Occipital lobe (tissue), 2 donors: ENCODE measurements around the gene ZNF273. TPM values are rescaled to one million over a fixed set of nuclear protein-coding genes. Genes with fewer than 3 reads are reported as not detected.
"Not testable (repeated sequence)": the region's sequence is repeated elsewhere in the genome, so short reads cannot be mapped to it uniquely, and the experiment has no call there.

Source experiments
- DNase-seq: peaks from one replicate; lab custom pipeline; 2025; lab: John Stamatoyannopoulos, UW
- total RNA-seq: library from RNA; depleted of rRNA; stranded (reverse); fragments of >200 nt; gene quantifications from one replicate; pipeline ENCODE4 v1.2.3, GENCODE V29; 2014

ZNF273 gene
- 43.8 TPM for total RNA-seq

DNA sequence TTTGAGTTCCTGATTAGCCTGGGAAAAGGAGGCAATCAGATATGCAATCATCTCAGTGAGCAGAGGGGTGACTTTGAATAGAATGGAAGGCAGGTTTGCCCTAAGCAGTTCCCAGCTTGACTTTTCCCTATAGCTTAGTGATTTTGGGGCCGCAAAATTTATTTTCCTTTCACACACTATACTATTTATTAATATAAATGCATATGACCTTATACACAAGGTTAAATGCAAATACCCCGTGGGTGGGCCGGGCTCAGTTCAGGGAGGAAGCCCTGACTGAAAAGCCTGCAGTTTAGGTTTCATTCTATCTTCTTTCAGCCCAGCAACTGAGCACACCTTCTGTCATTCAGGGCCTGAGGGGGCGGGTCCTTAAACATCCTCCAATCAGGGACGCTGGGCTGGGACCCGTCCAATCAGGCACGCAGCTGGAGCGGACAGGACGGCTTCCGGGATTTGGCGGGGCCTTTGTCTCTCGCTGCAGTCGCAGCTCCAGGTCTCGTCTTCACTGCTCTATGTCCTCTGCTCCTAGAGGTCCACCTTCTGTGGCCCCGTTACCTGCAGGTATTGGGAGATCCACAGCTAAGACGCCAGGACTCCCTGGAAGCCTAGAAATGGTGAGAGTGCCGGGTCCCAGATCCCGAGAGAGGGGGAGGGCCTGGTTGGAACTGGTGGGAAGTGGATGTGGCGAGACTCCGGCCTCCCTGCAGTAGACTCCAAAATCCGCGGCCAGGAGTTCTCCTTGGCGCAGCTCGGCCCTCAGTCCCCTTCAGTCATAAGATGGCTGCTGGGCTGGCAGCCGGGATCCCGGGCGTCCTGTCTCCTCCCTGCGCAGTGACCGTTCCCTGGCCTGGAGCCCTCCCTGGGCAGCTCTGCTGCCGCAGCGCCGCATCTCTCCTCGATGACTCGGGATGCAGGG is at the start of gene ZNF273:
Gene ZNF273, plus strand, starts transcription at position 468 of the 916 bp plus-strand sequence. Its CDS starts 45 bp downstream, at position 513.
- DNase-seq: peak; percentile 90

GRCh38 chr7:64853679-64854078 is 49.4 kb upstream of the ZNF273 start:
- DNase-seq: no peak

- DNase-seq: no peak
Observed at GRCh38 chr7:64854969-64855368, 48.1 kb upstream of the ZNF273 start.

- no peak for DNase-seq
Observed at GRCh38 chr7:64863021-64863420, 40.1 kb upstream of the ZNF273 start.

DNA sequence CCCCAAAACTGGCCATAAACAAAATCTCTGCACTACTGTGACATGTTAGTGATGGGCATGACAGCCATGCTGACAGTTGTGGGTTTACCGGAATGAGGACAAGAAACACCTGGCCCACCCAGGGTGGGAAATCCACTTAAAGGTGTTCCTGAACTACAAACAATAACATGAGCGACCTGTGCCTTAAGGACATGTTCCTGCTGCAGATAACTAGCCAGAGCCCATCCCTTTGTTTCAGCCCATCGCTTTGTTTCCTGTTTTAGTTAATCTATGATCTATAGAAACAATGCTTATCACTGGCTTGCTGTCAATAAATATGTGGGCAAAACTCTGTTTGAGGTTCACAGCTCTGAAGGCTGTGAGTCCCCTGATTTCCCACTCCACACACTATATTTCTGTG is 39.5 kb upstream of the ZNF273 start:
- not testable (repeated sequence) for DNase-seq

DNA sequence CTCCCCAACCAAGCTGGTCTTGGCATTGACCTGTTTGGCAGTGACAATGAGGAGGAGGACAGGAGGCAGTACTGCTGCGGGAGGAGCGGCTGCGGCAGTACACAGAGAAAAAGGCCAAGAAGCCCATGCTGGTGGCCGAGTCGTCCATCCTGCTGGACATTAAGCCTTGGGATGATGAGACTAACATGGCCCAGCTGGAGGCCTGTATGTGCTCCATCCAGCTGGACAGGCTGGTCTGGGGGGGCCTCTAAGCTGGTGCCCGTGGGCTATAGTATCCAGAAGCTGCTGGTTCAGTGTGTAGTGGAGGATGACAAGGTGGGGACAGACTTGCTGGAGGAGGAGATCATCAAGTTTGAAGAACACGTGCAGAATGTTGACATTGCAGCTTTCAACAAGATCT is 39.1 kb upstream of the ZNF273 start:
- no peak for DNase-seq

DNA sequence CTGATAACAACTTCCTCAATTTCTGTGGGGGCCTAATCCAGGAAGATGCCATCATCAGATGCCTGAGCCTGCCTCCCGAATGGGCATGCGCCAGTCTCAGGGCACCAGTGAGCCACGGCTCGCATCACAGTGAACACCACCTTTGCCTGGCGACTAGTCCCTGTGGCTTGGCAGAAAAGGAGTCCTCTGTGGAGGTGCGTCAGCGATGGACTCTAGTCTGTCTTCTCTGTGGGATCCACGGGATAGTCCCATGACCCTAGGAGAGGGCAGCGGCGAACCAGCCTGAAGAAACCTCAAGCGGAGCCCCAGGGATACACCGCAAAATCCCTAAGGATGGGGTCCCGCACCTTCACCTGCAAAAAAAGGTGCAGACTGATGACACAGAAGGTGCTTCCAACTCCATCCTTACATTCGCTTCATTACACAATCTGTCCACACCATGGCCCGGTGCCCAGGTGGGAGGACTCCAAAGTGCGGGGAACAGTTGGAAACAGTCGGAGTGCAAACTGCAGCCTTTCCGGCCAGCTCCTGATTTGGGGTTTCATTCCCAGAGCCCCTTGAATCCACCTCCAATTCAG is 35.1 kb upstream of the ZNF273 start:
- no peak for DNase-seq

DNA sequence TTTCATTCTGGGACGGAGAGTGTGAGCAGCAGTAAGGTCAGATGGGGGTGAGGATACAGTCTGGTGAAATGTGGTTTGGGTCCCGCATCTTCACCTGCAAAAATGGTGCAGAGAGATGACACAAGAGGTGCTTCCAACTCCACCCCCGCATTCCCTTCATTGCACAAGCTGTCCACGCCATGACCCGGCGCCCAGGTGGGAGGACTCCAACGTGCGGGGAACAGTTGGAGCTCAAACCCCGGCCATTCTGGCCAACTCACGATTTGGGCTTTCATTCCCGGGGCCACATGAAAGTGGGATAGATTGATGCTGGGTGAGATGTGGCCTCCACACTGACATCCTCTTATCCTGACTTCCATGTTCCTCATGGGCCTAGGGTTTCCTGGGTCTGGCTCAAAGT is 34.6 kb upstream of the ZNF273 start:
- DNase-seq: no peak

DNA sequence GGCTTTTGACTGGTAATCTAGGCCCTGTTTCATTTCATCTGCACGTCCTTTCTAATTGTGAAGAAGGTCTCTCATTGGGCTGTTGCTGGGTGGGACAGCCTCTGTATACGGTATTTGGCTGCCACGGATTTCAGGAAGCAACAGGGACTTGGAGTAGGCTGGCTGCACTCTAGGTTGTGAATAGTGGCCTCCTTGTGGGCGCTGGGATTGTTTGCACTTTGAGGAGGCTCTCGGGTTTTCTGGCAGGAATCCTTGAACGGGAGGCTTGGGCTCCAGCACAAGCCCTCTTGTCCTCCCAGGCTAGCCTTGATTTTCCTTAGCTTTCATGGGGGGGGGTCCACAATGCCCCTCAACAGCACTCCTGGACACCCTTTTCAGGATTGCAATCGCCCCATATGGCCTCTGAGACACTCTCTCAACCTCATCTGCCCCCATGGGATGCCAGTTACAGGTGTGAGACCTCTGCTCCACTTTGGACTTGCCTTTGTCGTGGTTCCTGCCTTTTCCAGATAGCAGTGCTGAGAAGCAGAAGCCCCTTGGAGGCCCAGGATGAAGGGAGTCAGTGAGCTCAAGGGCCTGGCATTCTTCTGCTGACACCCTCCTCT is 33.9 kb upstream of the ZNF273 start:
- DNase-seq: no peak

DNA sequence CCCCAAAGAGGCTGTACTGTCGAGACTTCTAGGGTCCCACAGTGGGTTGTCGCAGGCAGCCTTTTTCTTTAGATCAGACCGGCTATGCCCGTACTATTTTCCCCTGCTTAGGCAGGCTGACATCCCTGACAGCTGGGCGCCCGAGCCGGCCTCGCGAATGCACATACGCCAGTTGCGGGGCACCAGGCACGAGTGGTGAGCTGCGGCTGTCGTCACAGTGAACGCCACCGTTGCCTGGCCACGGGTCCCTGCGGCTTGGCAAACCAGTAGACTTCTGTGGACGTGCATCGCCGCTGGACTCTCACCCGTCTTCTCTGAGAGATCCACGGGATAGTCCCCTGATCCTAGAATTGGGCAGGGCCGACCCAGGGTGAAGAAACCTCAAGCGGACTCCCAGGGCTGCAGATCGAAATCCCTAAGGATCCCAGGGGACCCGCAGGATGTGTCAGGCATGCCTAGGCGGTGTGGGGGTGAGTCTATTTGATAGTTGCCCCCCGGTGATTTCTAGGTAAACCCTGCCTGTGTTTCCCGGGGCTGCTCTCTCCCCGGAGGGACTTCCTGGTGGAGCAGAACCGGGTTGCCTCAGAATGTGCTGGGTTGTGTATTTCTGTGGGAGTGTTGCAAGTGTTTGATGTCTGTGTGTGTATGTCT is 33.0 kb upstream of the ZNF273 start:
- DNase-seq: no peak

DNA sequence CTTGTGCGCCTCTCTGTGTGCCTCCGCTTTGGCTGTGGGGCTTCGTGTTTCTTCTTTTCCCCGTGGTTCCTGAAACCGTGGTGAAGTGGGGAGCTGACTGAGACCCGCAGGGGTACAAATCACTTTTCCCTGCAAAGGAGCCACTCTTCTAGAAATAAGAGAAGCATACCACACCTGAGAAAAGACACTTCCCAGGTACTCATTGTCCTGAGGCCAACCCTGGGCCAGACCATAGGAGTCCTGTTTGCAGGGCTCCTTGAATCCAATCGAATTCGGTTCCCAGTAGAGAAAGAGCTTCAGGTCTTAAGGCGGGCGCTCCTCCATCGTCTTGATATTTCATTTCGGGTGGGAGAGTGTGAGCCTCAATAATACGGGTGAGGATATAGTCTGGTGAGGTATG is 32.4 kb upstream of the ZNF273 start:
- no peak for DNase-seq

- no peak for DNase-seq
Observed at GRCh38 chr7:64871761-64872160, 31.3 kb upstream of the ZNF273 start.

DNA sequence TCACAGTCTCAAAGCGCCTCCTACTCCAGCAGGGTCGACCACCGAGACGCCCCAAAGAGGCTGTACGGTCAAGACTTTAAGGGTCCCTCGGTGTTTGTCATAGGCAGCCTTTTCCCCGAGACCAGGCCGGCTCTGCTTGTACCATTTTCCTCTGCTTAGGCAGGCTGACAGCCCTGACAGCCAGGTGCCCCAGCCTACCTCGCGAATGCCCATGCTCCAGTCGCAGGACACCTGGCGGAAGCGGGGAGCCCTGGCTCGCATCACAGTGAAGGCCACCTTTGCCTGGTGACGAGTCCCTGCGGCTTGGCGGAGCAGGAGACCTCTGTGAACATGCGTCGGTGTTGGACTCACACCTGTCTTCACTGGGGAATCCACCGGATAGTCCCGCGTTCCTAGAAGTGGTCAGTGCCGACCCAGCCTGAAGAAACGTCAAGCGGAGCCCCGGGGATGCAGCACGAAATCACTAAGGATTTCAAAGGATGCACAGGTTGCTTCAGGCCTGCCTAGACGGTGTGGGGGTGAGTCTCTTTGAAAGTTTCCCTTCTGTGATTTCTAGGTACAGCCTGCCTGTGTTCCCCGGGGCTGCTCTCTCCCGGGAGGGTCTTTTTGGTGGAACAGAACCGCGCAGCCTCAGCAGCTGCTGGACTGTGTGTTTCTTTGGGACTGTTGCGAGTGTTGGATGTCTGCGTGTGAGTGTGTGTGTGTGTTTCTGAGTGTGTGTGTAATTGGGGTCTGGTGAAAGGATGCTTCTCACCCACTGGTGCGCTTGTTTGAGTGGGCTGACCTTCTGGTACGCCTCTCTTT is 30.5 kb upstream of the ZNF273 start:
- DNase-seq: no peak

GRCh38 chr7:64873155-64873500 is 29.9 kb upstream of the ZNF273 start:
- no peak for DNase-seq

GRCh38 chr7:64873517-64873916 is 29.6 kb upstream of the ZNF273 start:
- DNase-seq: no peak

DNA sequence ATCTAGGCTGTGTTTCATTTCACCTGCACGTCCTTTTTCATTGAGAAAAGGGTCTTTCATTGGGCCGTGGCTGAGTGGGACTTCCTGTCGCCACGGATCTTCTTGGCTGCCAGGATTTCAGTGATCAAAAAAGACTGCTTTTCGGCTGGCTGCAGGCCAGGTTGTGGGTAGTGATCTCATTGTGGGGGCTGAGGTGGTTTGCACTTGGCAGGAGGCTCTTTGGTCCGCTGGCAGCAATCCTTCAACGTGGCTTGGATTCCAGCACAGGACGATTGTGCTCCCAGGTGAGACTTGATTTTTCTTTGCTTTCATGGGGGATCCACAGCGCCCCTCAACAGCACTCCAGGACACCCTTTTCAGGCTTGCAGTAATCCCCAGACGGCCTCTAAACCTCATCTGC is 29.0 kb upstream of the ZNF273 start:
- no peak for DNase-seq

DNA sequence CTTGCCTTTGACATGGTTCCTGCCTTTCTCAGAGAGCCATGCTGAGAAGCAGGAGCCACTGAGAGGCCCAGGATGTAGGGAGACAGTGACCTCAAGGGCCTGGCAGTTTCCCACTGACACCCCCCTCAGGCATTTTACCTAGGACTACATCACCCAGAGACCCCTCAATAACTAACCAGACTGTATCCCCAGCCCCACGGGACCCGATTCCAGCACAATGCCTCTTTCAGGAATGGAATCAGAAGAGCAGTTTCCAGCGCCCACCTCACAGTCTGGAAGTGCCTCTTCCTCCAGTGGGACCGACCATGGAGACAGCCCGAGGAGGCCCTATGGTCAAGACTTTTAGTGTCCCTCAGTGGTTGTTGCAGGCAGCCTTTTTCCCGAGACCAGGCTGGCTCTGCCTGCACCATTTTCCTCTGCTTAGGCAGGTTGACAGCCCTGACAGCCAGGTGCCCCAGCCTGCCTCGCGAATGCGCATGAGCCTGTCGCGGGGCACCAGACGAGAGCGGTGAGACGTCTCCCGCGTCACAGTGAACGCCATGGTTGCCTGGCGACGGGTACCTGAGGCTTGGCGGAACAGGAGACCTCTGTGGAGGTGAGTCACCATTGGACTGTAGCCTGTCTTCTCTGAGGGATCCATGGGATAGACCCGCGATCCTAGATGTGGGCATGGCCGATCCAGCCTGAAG is 28.4 kb upstream of the ZNF273 start:
- DNase-seq: no peak

- no peak for DNase-seq
Observed at GRCh38 chr7:64875258-64875657, 27.8 kb upstream of the ZNF273 start.

GRCh38 chr7:64875658-64876406 is 27.2 kb upstream of the ZNF273 start:
- DNase-seq: no peak
